Activated naive CD4-positive, alpha-beta T cell treated with anti-CD3 and anti-CD28 coated beads for 36 hours (primary cell): Measurements from ENCODE around the gene KCP. TPM values are rescaled to one million over a fixed set of nuclear protein-coding genes. Genes with fewer than 3 reads are reported as not detected.

ENCODE experiments used
- CTCF ChIA-PET: fragments of 350-600 bp; sonication (Branson Sonifier 250); formaldehyde crosslinking; loops from one replicate; lab custom pipeline; 2021; ENCODE audit warnings: antibody characterized with exemption; lab: Charles Lee
- DNase-seq: peaks from one replicate; pipeline ENCODE4 v3.0.0-alpha.2; 2020
- H3K27ac Mint-ChIP-seq: one replicate; pipeline ENCODE4 v1.8.0; 2021; ENCODE audit warnings: mild to moderate bottlenecking, mixed read lengths
- H3K27me3 Mint-ChIP-seq: one replicate; pipeline ENCODE4 v1.8.0; 2021; ENCODE audit warnings: low read depth, mixed read lengths
- H3K36me3 Mint-ChIP-seq: one replicate; pipeline ENCODE4 v1.8.0; 2021; ENCODE audit warnings: low read depth, mixed read lengths
- H3K4me1 Mint-ChIP-seq: one replicate; pipeline ENCODE4 v1.8.0; 2021; ENCODE audit warnings: low read depth, mixed read lengths
- H3K4me3 Mint-ChIP-seq: one replicate; pipeline ENCODE4 v1.8.0; 2021; ENCODE audit warnings: mild to moderate bottlenecking, moderate library complexity, mixed read lengths
- H3K9me3 Mint-ChIP-seq: one replicate; pipeline ENCODE4 v1.8.0; 2021; ENCODE audit warnings: mixed read lengths
- intact Hi-C: fragments of 100-400 bp; cut with micrococcal nuclease; formaldehyde crosslinking; loops from one replicate; pipeline ENCODE4 v1.15.1; 2023
- total RNA-seq, 2 experiments: library from RNA; stranded (reverse); gene quantifications; one replicate each; pipeline ENCODE4 v1.2.3, GENCODE V29; 2021

Gene KCP
- total RNA-seq, 2 experiments from 2014 or later: not detected

- H3K9me3 Mint-ChIP-seq: no peaks in the 10 kb centered on the region
Measured at GRCh38 chr7:128830231-128831177, 80.0 kb downstream of the KCP start, which contains the start of gene FLNC. FLNC (plus strand) TSS chr7:128830406; CDS start chr7:128830638, 232 bp downstream.

DNA sequence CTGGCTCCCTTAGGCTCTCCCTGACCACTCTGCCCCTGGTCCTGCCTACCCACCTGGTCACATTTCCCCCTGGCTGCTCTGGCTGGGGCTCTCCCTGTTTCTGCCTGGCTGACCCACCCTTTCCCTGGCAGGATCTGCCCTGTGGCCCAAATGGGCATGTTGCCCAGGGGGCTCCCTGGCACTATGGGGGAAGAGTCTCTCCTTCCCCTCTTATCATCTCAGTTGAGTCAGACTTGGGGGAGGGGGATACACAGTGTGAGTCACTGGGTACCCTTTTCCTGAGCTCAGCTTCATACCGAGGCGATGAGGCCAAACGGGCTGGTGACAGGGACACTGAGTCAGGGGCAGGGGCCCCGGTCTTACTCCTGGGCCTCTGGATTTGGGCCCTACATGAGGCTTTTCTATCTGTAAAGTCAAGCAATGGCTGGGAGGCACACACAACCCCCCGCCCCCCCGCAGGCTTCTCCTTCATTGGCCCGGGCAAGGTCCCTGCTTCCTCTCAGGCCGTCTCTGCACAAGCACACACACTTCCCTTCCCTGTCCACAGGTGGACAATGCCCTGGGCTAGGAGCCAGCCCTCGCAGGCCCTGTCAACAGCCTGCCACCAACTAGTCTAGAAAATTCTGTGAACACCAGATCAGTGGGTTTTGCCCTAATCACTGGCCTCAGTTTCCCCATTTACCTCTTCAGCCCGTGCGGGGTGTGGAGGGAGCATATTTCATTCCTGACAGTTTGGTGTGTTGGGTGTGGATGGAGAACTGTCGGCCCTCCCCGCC is 80.9 kb downstream of the KCP start:
- Mint-ChIP-seq H3K36me3 (no peaks in the 10 kb centered on the region), H3K4me3 (peak overlapping the region; percentile 23), H3K9me3 (no peaks in the 10 kb centered on the region), H3K4me1 (peaks cover 17% of the 10 kb centered on the region), H3K27ac (no peak overlapping the region), H3K27me3 (peaks cover 41% of the 10 kb centered on the region)
- no peak for DNase-seq
- CTCF ChIA-PET: interaction anchor here (1.0 kb wide), 1 partner anchor 15 kb away, joined by 3 read pairs; no protein-coding TSS in a partner anchor
- intact Hi-C loops: no loop called here

More at GRCh38 chr7:128830231-128831177, 80.0 kb downstream of the KCP start, which contains the start of gene FLNC:
- peaks cover 17% of the 10 kb centered on the region for H3K4me1 Mint-ChIP-seq
- no peaks in the 10 kb centered on the region for H3K36me3 Mint-ChIP-seq
- CTCF ChIA-PET: interaction anchor here (1.0 kb wide), 1 partner anchor 11 kb away, joined by 3 read pairs; no protein-coding TSS in a partner anchor
- intact Hi-C loops: no loop called here
- peak; percentile 47 for DNase-seq
- H3K4me3 Mint-ChIP-seq: peak within 1 kb of the TSS; percentile 56
- H3K27me3 Mint-ChIP-seq: peaks cover 41% of the 10 kb centered on the region
- H3K27ac Mint-ChIP-seq: no peak within 1 kb of the TSS

- Mint-ChIP-seq H3K4me1 (peaks cover 17% of the 10 kb centered on the region), H3K4me3 (no peak overlapping the region), H3K36me3 (no peaks in the 10 kb centered on the region), H3K9me3 (no peaks in the 10 kb centered on the region), H3K27ac (no peak overlapping the region), H3K27me3 (peaks cover 41% of the 10 kb centered on the region)
- CTCF ChIA-PET: interaction anchor here (1.4 kb wide), 1 partner anchor 14 kb away, joined by 3 read pairs; no protein-coding TSS in a partner anchor
- intact Hi-C loops: no loop called here
- no peak for DNase-seq
Measured at GRCh38 chr7:128827971-128828711, 82.4 kb downstream of the KCP start.

DNA sequence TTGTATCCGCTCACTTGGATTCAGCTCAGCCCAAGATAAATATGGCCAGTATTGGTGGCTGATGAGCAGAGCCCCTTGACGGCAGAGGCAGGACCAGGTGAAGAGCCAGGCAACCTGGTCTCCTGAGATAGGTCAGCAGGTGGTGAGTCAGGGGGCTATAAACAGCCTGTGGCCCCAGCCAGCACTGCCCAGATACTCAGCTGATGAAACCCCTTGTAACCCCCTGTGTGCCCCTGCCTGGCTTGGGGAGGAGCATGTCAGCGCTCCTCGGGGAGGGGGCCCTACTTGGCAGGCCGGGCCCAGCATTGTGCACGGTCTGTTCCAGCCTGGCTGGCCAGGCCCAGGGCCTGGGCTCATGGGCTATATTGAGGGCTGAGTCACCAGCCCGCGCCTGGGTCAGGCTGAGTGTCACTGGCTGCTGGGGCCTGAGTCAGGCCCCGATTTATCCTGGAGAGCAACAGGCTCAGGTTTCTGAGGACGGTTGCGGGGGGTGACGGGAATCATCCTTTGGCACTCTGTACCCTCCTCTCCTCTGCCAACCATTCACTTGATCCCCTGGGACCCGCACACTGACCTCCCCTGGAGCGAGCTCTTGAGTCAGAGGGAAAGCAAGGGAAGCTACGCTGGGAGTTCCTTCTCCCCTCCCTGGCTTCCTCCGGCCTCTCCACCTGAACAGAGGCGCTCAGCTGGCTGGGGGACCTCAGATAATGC is 83.1 kb downstream of the KCP start:
- Mint-ChIP-seq H3K27me3 (peaks cover 41% of the 10 kb centered on the region), H3K36me3 (no peaks in the 10 kb centered on the region), H3K9me3 (no peaks in the 10 kb centered on the region), H3K4me3 (no peak overlapping the region), H3K27ac (no peak overlapping the region), H3K4me1 (peaks cover 17% of the 10 kb centered on the region)
- CTCF ChIA-PET: interaction anchor here (1.4 kb wide), 1 partner anchor 15 kb away, joined by 3 read pairs; no protein-coding TSS in a partner anchor
- DNase-seq: no peak
- intact Hi-C loops: no loop called here

- no peak overlapping the region for H3K4me3 Mint-ChIP-seq
- peaks cover 17% of the 10 kb centered on the region for H3K4me1 Mint-ChIP-seq
- intact Hi-C loops: no loop called here
- no peak for DNase-seq
- CTCF ChIA-PET: no interaction called here
- H3K27me3 Mint-ChIP-seq: peaks cover 40% of the 10 kb centered on the region
- no peaks in the 10 kb centered on the region for H3K36me3 Mint-ChIP-seq
- H3K9me3 Mint-ChIP-seq: no peaks in the 10 kb centered on the region
- no peak overlapping the region for H3K27ac Mint-ChIP-seq
Measured at GRCh38 chr7:128826916-128827247, 83.6 kb downstream of the KCP start.

Other genes starting within 250 kb of the KCP start
- not detected for gene GARIN1A, start 238.4 kb downstream of the KCP start, total RNA-seq
- 10 to 100 TPM; 33.0 to 35.4 TPM for gene CALU, start 171.3 kb downstream of the KCP start, total RNA-seq
- gene OPN1SW, start 134.9 kb downstream of the KCP start, total RNA-seq: not detected
- 1 to 10 TPM; 4.2 to 5.9 TPM for gene CCDC136, start 118.7 kb downstream of the KCP start, total RNA-seq
- gene FLNC, start 80.3 kb downstream of the KCP start, total RNA-seq: under 1 TPM; 0.02 to 0.05 TPM
- gene ATP6V1F, start 47.9 kb downstream of the KCP start, total RNA-seq: 100 to 1,000 TPM; 129 to 142 TPM
- gene IRF5, start 27.2 kb upstream of the KCP start, total RNA-seq: 1 to 10 TPM; 1.4 to 1.9 TPM
- gene TNPO3, start 144.4 kb upstream of the KCP start, total RNA-seq: 10 to 100 TPM; 65.7 to 66.4 TPM
- 1 to 10 TPM; 7.2 to 7.9 TPM for gene TSPAN33, start 234.0 kb upstream of the KCP start, total RNA-seq